Suppressor macrophage treated with lipopolysaccharide for 4 hours (primary cell): ENCODE results near the gene VDR.
A peak's percentile ranks its signal among the peaks of the same experiment; 100 is the strongest.

ENCODE experiments used
- DNase-seq: peaks from one replicate; pipeline ENCODE4 v3.0.0-alpha.2; 2020

Gene VDR

GRCh38 chr12:47927346-47927745, 22.6 kb upstream of the VDR start:
- no peak for DNase-seq

GRCh38 chr12:47921907-47922306, 17.1 kb upstream of the VDR start:
- DNase-seq: no peak

GRCh38 chr12:47920913-47921312, 16.1 kb upstream of the VDR start:
- no peak for DNase-seq

GRCh38 chr12:47913081-47913480, 8.3 kb upstream of the VDR start:
- no peak for DNase-seq

GRCh38 chr12:47912556-47912955, 7.8 kb upstream of the VDR start:
- no peak for DNase-seq

- no peak for DNase-seq
These were observed 6.2 kb upstream of the VDR start for GRCh38 chr12:47910981-47911380.

GRCh38 chr12:47910486-47910885, 5.7 kb upstream of the VDR start:
- DNase-seq: no peak

- no peak for DNase-seq
These were observed 5.2 kb upstream of the VDR start for GRCh38 chr12:47909839-47910465.

- no peak for DNase-seq
These were observed 3.9 kb upstream of the VDR start for GRCh38 chr12:47908738-47909137.

- no peak for DNase-seq
These were observed 3.2 kb upstream of the VDR start for GRCh38 chr12:47907851-47908454.

- DNase-seq: peak; percentile 74
These were observed 674 bp downstream of the VDR start for GRCh38 chr12:47903927-47904712.

GRCh38 chr12:47903151-47903611, 1.6 kb downstream of the VDR start:
- DNase-seq: peak; percentile 43

GRCh38 chr12:47902131-47902639, 2.6 kb downstream of the VDR start:
- no peak for DNase-seq

GRCh38 chr12:47901718-47902093, 3.1 kb downstream of the VDR start:
- DNase-seq: no peak

GRCh38 chr12:47901063-47901717, 3.6 kb downstream of the VDR start:
- DNase-seq: peak; percentile 78

- peak; percentile 37 for DNase-seq
These were observed 4.4 kb downstream of the VDR start for GRCh38 chr12:47900131-47901062.

GRCh38 chr12:47899466-47899865, 5.3 kb downstream of the VDR start:
- DNase-seq: no peak

GRCh38 chr12:47896633-47897032, 8.2 kb downstream of the VDR start:
- no peak for DNase-seq

- DNase-seq: no peak
These were observed 8.8 kb downstream of the VDR start for GRCh38 chr12:47896022-47896421.

GRCh38 chr12:47894652-47895051, 10.1 kb downstream of the VDR start:
- DNase-seq: no peak

- no peak for DNase-seq
These were observed 10.7 kb downstream of the VDR start for GRCh38 chr12:47894068-47894467.

- peak; percentile 37 for DNase-seq
These were observed 12.0 kb downstream of the VDR start for GRCh38 chr12:47892819-47893218.
